WTC11 (cell line): ENCODE results near the gene CNTNAP5. TPM values are rescaled to one million over a fixed set of nuclear protein-coding genes. Genes with fewer than 3 reads are reported as not detected.

Experiments
- ATAC-seq: fragments of 200-7000 bp; cut with Tn5 transposase; 2 replicates; pipeline ENCODE4 v1.10.0; 2021; ENCODE audit warnings: mild to moderate bottlenecking, moderate library complexity
- CTCF ChIA-PET: fragments of 300-600 bp; sonication (Branson Sonifier 250); formaldehyde crosslinking; loops from one replicate; lab custom pipeline; 2021; ENCODE audit warnings: antibody characterized with exemption; lab: Charles Lee
- POLR2A ChIA-PET: fragments of 350-600 bp; sonication (Branson Sonifier 250); formaldehyde crosslinking; loops from one replicate; lab custom pipeline; 2021; ENCODE audit warnings: antibody characterized with exemption; lab: Charles Lee
- DNase-seq: peaks from one replicate; pipeline ENCODE4 v3.0.0; 2021; ENCODE audit warnings: low spot score
- H3K27ac Mint-ChIP-seq: 2 replicates; pipeline ENCODE4 v1.8.0; 2021; ENCODE audit warnings: mixed read lengths
- H3K27me3 Mint-ChIP-seq: 2 replicates; pipeline ENCODE4 v1.8.0; 2021; ENCODE audit warnings: low read depth, mild to moderate bottlenecking, moderate library complexity, mixed read lengths
- H3K36me3 Mint-ChIP-seq: 2 replicates; pipeline ENCODE4 v1.8.0; 2021; ENCODE audit warnings: mixed read lengths
- H3K4me1 Mint-ChIP-seq: 2 replicates; pipeline ENCODE4 v1.8.0; 2022; ENCODE audit warnings: mixed read lengths
- H3K4me3 Mint-ChIP-seq: 2 replicates; pipeline ENCODE4 v1.8.0; 2021; ENCODE audit warnings: mild to moderate bottlenecking, moderate library complexity, mixed read lengths
- H3K9me3 Mint-ChIP-seq: 2 replicates; pipeline ENCODE4 v1.8.0; 2021; ENCODE audit warnings: mixed read lengths
- AFF4 ChIP-seq: sonication (generic); formaldehyde crosslinking; IDR thresholded peaks from 2 replicates; pipeline ENCODE4 v1.8.1; 2023; ENCODE audit warnings: mild to moderate bottlenecking, missing genetic modification reagents, borderline replicate concordance
- CBFB ChIP-seq: sonication (generic); formaldehyde crosslinking; IDR thresholded peaks from 2 replicates; pipeline ENCODE4 v1.8.1; 2022; ENCODE audit warnings: mild to moderate bottlenecking, low read depth, missing genetic modification reagents
- CDX4 ChIP-seq: fragments of 250-450 bp; sonication (Bioruptor Pico); IDR thresholded peaks from 2 replicates; pipeline ENCODE4 v1.9.0; 2021; ENCODE audit warnings: moderate library complexity, mild to moderate bottlenecking, inconsistent platforms, borderline replicate concordance
- CREB1 ChIP-seq: sonication (generic); formaldehyde crosslinking; IDR thresholded peaks from 2 replicates; pipeline ENCODE4 v1.8.0; 2023; ENCODE audit warnings: mild to moderate bottlenecking, missing genetic modification reagents
- GRHL2 ChIP-seq: fragments of 250-450 bp; sonication (Bioruptor Pico); IDR thresholded peaks from 2 replicates; pipeline ENCODE4 v1.8.0; 2022; ENCODE audit warnings: mild to moderate bottlenecking, moderate library complexity; ENCODE audit not compliant: insufficient replicate concordance, severe bottlenecking
- HMGXB4 ChIP-seq: sonication (generic); formaldehyde crosslinking; IDR thresholded peaks from 2 replicates; pipeline ENCODE4 v1.8.1; 2023; ENCODE audit warnings: mild to moderate bottlenecking, moderate library complexity, missing genetic modification reagents
- IRF2 ChIP-seq: sonication (generic); formaldehyde crosslinking; IDR thresholded peaks from 2 replicates; pipeline ENCODE4 v1.8.0; 2022; ENCODE audit warnings: low read depth, missing genetic modification reagents, borderline replicate concordance
- MAX ChIP-seq: sonication (generic); formaldehyde crosslinking; IDR thresholded peaks from 2 replicates; pipeline ENCODE4 v1.8.0; 2022; ENCODE audit warnings: mild to moderate bottlenecking, missing genetic modification reagents
- MLX ChIP-seq: sonication (generic); formaldehyde crosslinking; IDR thresholded peaks from 2 replicates; pipeline ENCODE4 v1.8.1; 2023; ENCODE audit warnings: mild to moderate bottlenecking, missing genetic modification reagents, moderate library complexity
- PRDM15 ChIP-seq: sonication (generic); formaldehyde crosslinking; IDR thresholded peaks from 2 replicates; pipeline ENCODE4 v1.8.0; 2022; ENCODE audit warnings: missing genetic modification reagents
- SP1 ChIP-seq: sonication (generic); formaldehyde crosslinking; conservative IDR thresholded peaks from 2 replicates; pipeline ENCODE4 v1.8.1; 2022; ENCODE audit warnings: missing genetic modification reagents
- TCF7 ChIP-seq: sonication (generic); formaldehyde crosslinking; IDR thresholded peaks from 2 replicates; pipeline ENCODE4 v1.8.0; 2022; ENCODE audit warnings: mild to moderate bottlenecking, low read depth, missing genetic modification reagents, moderate library complexity
- TP53 ChIP-seq: sonication (generic); formaldehyde crosslinking; IDR thresholded peaks from 2 replicates; pipeline ENCODE4 v1.8.1; 2023; ENCODE audit warnings: mild to moderate bottlenecking, missing genetic modification reagents
- ZNF263 ChIP-seq: sonication (generic); formaldehyde crosslinking; IDR thresholded peaks from 2 replicates; pipeline ENCODE4 v1.8.1; 2022; ENCODE audit warnings: low read depth, mild to moderate bottlenecking, moderate library complexity, missing genetic modification reagents
- ZNF416 ChIP-seq: fragments of 250-450 bp; sonication (Bioruptor Pico); IDR thresholded peaks from 2 replicates; pipeline ENCODE4 v1.9.0; 2021; ENCODE audit warnings: mild to moderate bottlenecking, inconsistent platforms
- total RNA-seq: library from RNA; stranded (reverse); gene quantifications from 3 replicates; pipeline ENCODE4 v1.2.3, GENCODE V29; 2021

Gene CNTNAP5
- total RNA-seq, 1 experiment from 2014 or later = 0.22 TPM

- POLR2A ChIA-PET = no interaction called here
- peaks cover 36% of the 10 kb centered on the region for H3K9me3 Mint-ChIP-seq
- TF ChIP-seq HMGXB4 (no peak), AFF4 (CRISPR knock-in tag) (no peak), CBFB (no peak), SP1 (no peak), CREB1 (CRISPR knock-in tag) (no peak), TCF7 (CRISPR knock-in tag) (no peak), MLX (CRISPR knock-in tag) (no peak), CDX4 (no peak)
- H3K4me3 Mint-ChIP-seq = no peak overlapping the region
- H3K36me3 Mint-ChIP-seq = peaks cover 28% of the 10 kb centered on the region
- H3K4me1 Mint-ChIP-seq = no peaks in the 10 kb centered on the region
- CTCF ChIA-PET = no interaction called here
- DNase-seq = no peak
- H3K27ac Mint-ChIP-seq = no peak overlapping the region
- ATAC-seq = no peak
- H3K27me3 Mint-ChIP-seq = peaks cover 12% of the 10 kb centered on the region
Measured at GRCh38 chr2:124121760-124122275, 96.7 kb downstream of the CNTNAP5 start.

- POLR2A ChIA-PET = no interaction called here
- Mint-ChIP-seq H3K4me1 (no peaks in the 10 kb centered on the region), H3K36me3 (peaks cover 28% of the 10 kb centered on the region), H3K4me3 (no peak overlapping the region), H3K27me3 (peaks cover 12% of the 10 kb centered on the region), H3K27ac (no peak overlapping the region), H3K9me3 (peaks cover 37% of the 10 kb centered on the region)
- no peak for ATAC-seq
- DNase-seq = no peak
- TF ChIP-seq HMGXB4 (no peak), AFF4 (CRISPR knock-in tag) (no peak), ZNF416 (CRISPR knock-in tag) (no peak), IRF2 (CRISPR knock-in tag) (no peak), PRDM15 (CRISPR knock-in tag) (no peak), TP53 (CRISPR knock-in tag) (no peak), MAX (CRISPR knock-in tag) (no peak), GRHL2 (CRISPR knock-in tag) (no peak), ZNF263 (CRISPR knock-in tag) (no peak)
- CTCF ChIA-PET = no interaction called here
Measured at GRCh38 chr2:124122340-124122739, 97.3 kb downstream of the CNTNAP5 start.
